DMS79 (cell line): ENCODE results near the gene PBX3.
"Not testable (repeated sequence)": the region's sequence is repeated elsewhere in the genome, so short reads cannot be mapped to it uniquely, and the experiment has no call there.

Experiments
- DNase-seq: peaks from one replicate; lab custom pipeline; 2025; lab: John Stamatoyannopoulos, UW

The PBX3 gene

GRCh38 chr9:125749287-125749935 is 2.2 kb downstream of the PBX3 start:
- DNase-seq, result no peak

GRCh38 chr9:125749951-125750626 is 2.9 kb downstream of the PBX3 start:
- DNase-seq, result peak; percentile 14

GRCh38 chr9:125750627-125751011 is 3.4 kb downstream of the PBX3 start:
- no peak for DNase-seq

- DNase-seq, result peak; percentile 39
Observed at GRCh38 chr9:125752070-125752628, 5.0 kb downstream of the PBX3 start.

- no peak for DNase-seq
Observed at GRCh38 chr9:125754096-125754495, 6.9 kb downstream of the PBX3 start.

GRCh38 chr9:125755340-125755739 is 8.2 kb downstream of the PBX3 start:
- no peak for DNase-seq

GRCh38 chr9:125756518-125756917 is 9.3 kb downstream of the PBX3 start:
- DNase-seq, result no peak

- DNase-seq, result no peak
Observed at GRCh38 chr9:125757834-125758233, 10.7 kb downstream of the PBX3 start.

GRCh38 chr9:125758986-125759763 is 12.0 kb downstream of the PBX3 start:
- DNase-seq, result no peak

GRCh38 chr9:125759764-125760129 is 12.6 kb downstream of the PBX3 start:
- DNase-seq, result peak; percentile 65

GRCh38 chr9:125760537-125760936 is 13.4 kb downstream of the PBX3 start:
- DNase-seq, result no peak

- no peak for DNase-seq
Observed at GRCh38 chr9:125761676-125762450, 14.7 kb downstream of the PBX3 start.

- peak; percentile 73 for DNase-seq
Observed at GRCh38 chr9:125763394-125763801, 16.2 kb downstream of the PBX3 start.

GRCh38 chr9:125764198-125764597 is 17.0 kb downstream of the PBX3 start:
- DNase-seq, result no peak

- no peak for DNase-seq
Observed at GRCh38 chr9:125766468-125767221, 19.5 kb downstream of the PBX3 start.

- DNase-seq, result no peak
Observed at GRCh38 chr9:125767349-125767748, 20.2 kb downstream of the PBX3 start.

GRCh38 chr9:125768803-125769202 is 21.6 kb downstream of the PBX3 start:
- DNase-seq, result no peak

- DNase-seq, result no peak
Observed at GRCh38 chr9:125771037-125771436, 23.9 kb downstream of the PBX3 start.

- DNase-seq, result no peak
Observed at GRCh38 chr9:125772740-125773139, 25.6 kb downstream of the PBX3 start.

- no peak for DNase-seq
Observed at GRCh38 chr9:125774106-125774505, 26.9 kb downstream of the PBX3 start.

GRCh38 chr9:125776789-125777188 is 29.6 kb downstream of the PBX3 start:
- not testable (repeated sequence) for DNase-seq
